Osteocyte (in vitro differentiated cells): ENCODE measurements around the gene ADGRF4. TPM values are rescaled to one million over a fixed set of nuclear protein-coding genes. Genes with fewer than 3 reads are reported as not detected.

Experiments used
- DNase-seq: peaks from one replicate; pipeline ENCODE4 v3.0.0; 2021; ENCODE audit warnings: mixed read lengths; ENCODE audit not compliant: unreplicated experiment; ENCODE audit errors: extremely low spot score
- H3K27ac Mint-ChIP-seq: one replicate; pipeline ENCODE4 v1.8.0; 2021; ENCODE audit warnings: mild to moderate bottlenecking, mixed read lengths; ENCODE audit not compliant: unreplicated experiment
- H3K27me3 Mint-ChIP-seq: one replicate; pipeline ENCODE4 v1.8.0; 2021; ENCODE audit warnings: mixed read lengths; ENCODE audit not compliant: unreplicated experiment
- H3K36me3 Mint-ChIP-seq: one replicate; pipeline ENCODE4 v1.8.0; 2021; ENCODE audit warnings: mixed read lengths; ENCODE audit not compliant: unreplicated experiment
- H3K4me1 Mint-ChIP-seq: one replicate; pipeline ENCODE4 v1.8.0; 2021; ENCODE audit warnings: mixed read lengths; ENCODE audit not compliant: unreplicated experiment
- H3K4me3 Mint-ChIP-seq: one replicate; pipeline ENCODE4 v1.8.0; 2021; ENCODE audit warnings: mild to moderate bottlenecking, moderate library complexity, mixed read lengths; ENCODE audit not compliant: unreplicated experiment
- H3K9me3 Mint-ChIP-seq: one replicate; pipeline ENCODE4 v1.8.0; 2021; ENCODE audit warnings: mixed read lengths; ENCODE audit not compliant: unreplicated experiment
- total RNA-seq: library from RNA; stranded (reverse); gene quantifications from 2 replicates; pipeline ENCODE4 v1.2.1, GENCODE V29; 2021
- TF ChIP-seq, protein P1 (sequence below): fragments of 200-600 bp; sonication (generic); IDR thresholded peaks from 2 replicates; pipeline ENCODE4 v1.5.0; 2021; ENCODE audit warnings: antibody characterized with exemption, mild to moderate bottlenecking, moderate library complexity

ADGRF4 gene
- total RNA-seq, 1 donor from 2014 or later = not detected

DNA sequence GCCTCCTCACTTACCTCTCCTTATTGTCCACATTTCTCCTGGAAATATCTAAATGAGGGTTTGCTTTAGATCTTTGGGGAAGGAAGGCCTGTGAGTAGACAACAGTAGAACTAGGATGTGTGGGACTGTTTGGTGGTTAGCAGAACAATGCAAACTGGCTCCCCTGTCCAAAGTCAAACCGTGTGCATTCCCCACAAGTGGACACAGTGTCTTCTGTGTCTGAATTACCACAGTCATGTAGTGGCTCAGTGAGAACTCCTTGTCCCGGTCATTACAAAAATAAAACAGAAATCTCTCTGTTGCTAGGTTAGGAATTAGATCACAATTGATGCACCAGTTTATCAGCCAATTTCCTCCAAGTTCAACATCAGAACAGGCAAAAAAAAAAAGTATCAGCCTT lies 455 bp upstream of the ADGRF4 start:
- no peak overlapping the region for H3K27ac Mint-ChIP-seq
- H3K4me1 Mint-ChIP-seq = no peaks in the 10 kb centered on the region
- no peak overlapping the region for H3K4me3 Mint-ChIP-seq
- no peaks in the 10 kb centered on the region for H3K36me3 Mint-ChIP-seq
- no peaks in the 10 kb centered on the region for H3K9me3 Mint-ChIP-seq
- TF ChIP-seq, protein P1, sequence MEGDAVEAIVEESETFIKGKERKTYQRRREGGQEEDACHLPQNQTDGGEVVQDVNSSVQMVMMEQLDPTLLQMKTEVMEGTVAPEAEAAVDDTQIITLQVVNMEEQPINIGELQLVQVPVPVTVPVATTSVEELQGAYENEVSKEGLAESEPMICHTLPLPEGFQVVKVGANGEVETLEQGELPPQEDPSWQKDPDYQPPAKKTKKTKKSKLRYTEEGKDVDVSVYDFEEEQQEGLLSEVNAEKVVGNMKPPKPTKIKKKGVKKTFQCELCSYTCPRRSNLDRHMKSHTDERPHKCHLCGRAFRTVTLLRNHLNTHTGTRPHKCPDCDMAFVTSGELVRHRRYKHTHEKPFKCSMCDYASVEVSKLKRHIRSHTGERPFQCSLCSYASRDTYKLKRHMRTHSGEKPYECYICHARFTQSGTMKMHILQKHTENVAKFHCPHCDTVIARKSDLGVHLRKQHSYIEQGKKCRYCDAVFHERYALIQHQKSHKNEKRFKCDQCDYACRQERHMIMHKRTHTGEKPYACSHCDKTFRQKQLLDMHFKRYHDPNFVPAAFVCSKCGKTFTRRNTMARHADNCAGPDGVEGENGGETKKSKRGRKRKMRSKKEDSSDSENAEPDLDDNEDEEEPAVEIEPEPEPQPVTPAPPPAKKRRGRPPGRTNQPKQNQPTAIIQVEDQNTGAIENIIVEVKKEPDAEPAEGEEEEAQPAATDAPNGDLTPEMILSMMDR = no peak
- no peak for DNase-seq
- H3K27me3 Mint-ChIP-seq = peaks cover 2% of the 10 kb centered on the region

DNA sequence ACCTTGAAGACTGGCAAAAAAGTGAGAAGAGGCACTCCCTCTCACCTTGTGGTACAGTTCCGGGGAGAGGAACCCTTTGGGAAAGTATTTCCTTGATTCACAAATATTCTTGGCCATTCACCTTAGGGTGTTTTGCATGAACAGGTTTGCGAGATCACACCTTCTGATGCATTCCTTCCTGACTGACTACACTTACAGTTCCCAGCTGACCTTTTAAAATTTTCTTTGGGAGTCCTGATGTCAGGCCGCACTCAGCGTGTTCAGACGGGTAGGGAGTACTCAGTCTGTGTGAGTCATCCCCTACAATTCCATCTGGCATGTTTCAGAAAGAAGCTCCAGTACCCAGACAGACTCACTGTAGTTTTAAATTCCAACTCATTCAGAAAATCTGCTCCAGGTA lies 1.7 kb downstream of the ADGRF4 start:
- no peaks in the 10 kb centered on the region for H3K9me3 Mint-ChIP-seq
- TF ChIP-seq, protein P1 = no peak
- peaks cover 2% of the 10 kb centered on the region for H3K27me3 Mint-ChIP-seq
- no peaks in the 10 kb centered on the region for H3K36me3 Mint-ChIP-seq
- H3K4me1 Mint-ChIP-seq = no peaks in the 10 kb centered on the region
- no peak overlapping the region for H3K4me3 Mint-ChIP-seq
- H3K27ac Mint-ChIP-seq = no peak overlapping the region
- no peak for DNase-seq

DNA sequence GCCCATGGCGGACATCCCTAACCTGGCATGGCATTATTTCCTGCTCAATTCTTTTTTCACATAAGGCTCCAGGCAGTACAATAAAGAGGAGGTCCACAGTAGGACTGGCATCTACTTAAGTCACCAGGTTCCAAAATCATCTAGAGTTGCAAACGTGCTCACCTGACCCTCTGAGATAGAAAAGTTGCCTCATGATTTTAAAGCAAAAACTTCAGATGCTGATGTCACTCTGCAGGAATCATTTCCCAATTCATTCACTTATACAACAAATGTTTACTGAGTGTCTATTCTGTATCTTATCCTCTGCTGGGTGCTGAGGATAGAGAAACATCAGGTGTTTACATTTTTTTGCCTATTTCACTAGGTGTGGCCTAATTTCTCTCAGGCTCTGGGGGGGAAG lies 2.2 kb downstream of the ADGRF4 start:
- H3K4me1 Mint-ChIP-seq = no peaks in the 10 kb centered on the region
- TF ChIP-seq, protein P1 = no peak
- no peak overlapping the region for H3K4me3 Mint-ChIP-seq
- no peaks in the 10 kb centered on the region for H3K36me3 Mint-ChIP-seq
- no peaks in the 10 kb centered on the region for H3K9me3 Mint-ChIP-seq
- no peak overlapping the region for H3K27ac Mint-ChIP-seq
- DNase-seq = no peak
- peaks cover 2% of the 10 kb centered on the region for H3K27me3 Mint-ChIP-seq

DNA sequence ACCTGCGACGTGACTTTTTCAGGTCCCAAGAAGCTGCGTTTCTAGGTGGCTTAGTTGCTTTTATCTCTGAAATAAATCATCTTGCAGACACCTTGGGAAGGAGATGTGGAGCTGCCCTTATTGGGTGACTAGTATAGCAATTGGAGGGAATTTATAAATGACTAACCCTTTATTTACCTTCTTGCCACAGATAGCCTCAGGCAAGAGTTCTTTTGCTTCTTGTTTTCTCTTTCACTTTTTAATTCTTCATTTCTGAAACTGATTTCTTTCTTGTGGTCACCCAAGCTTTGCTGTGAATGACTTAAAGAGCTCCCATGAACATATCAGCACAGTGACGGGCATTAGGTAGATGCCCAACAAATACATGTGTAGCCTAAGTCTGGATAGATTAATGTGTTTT lies 3.0 kb downstream of the ADGRF4 start:
- no peaks in the 10 kb centered on the region for H3K36me3 Mint-ChIP-seq
- no peak overlapping the region for H3K27ac Mint-ChIP-seq
- H3K9me3 Mint-ChIP-seq = no peaks in the 10 kb centered on the region
- H3K27me3 Mint-ChIP-seq = peaks cover 4% of the 10 kb centered on the region
- TF ChIP-seq, protein P1 = no peak
- H3K4me3 Mint-ChIP-seq = no peak overlapping the region
- DNase-seq = no peak
- no peaks in the 10 kb centered on the region for H3K4me1 Mint-ChIP-seq

DNA sequence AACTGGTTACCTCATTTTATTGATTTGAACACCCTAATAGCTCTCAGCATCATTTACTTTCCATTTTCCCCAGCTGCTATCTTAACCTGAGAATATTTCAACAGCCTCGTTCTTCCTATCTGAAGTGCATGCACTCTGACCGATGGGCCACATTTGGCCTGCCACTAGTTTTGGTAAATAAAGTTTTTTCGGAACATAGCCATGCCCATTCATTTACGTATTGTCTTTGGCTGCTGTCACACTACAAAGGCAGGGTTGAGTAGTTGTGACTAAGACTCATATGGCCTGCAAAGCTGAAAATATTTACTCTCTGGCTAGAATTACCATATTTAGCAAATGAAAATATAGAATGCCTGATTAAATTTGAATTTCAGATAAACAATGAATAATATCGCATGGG lies 10.8 kb downstream of the ADGRF4 start:
- no peaks in the 10 kb centered on the region for H3K9me3 Mint-ChIP-seq
- no peak overlapping the region for H3K4me3 Mint-ChIP-seq
- no peaks in the 10 kb centered on the region for H3K36me3 Mint-ChIP-seq
- peaks cover 10% of the 10 kb centered on the region for H3K27me3 Mint-ChIP-seq
- DNase-seq = no peak
- no peaks in the 10 kb centered on the region for H3K4me1 Mint-ChIP-seq
- TF ChIP-seq, protein P1 = no peak
- H3K27ac Mint-ChIP-seq = no peak overlapping the region
